ENCODE results near the gene FARS2. TPM values are rescaled to one million over a fixed set of nuclear protein-coding genes. Genes with fewer than 3 reads are reported as not detected.

FARS2 gene
- total RNA-seq, 1 experiment from 2014 or later: 13.8 TPM

DNA sequence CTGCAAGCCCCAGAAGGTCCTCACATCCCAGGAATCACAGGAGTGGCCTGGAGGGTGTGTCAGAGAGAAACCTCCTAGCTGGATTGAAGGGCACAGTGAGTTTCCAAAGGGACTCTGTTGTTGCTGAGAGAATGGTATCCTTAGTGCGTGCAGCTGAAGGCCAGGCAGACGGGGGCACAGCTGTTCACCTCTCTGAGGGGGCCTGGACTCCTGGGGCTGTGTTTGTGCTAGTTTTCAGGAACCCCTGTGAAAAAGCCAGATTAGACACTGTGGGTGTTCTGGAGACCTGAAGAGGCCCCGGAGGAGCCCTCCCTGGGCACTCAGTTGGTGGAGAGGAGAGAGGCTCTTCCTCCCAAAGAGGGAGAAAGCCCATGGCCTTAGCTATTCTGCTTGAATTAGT is 223.4 kb downstream of the FARS2 start:
- H3K9me3 ChIP-seq (ENCODE audit: control insufficient read depth in 1 of 2, insufficient read depth in 1 of 2, low read depth in 1 of 2, low read length in 2 of 2): no peaks in the 10 kb centered on the region
- no peak overlapping the region for H2AFZ ChIP-seq (ENCODE audit: low read depth, low read length, poor library complexity, severe bottlenecking)
- H3K27ac ChIP-seq (ENCODE audit: low read depth, low read length): no peak overlapping the region
- no peak for DNase-seq (ENCODE audit: low read depth, low spot score)
- no peak overlapping the region for H3K4me2 ChIP-seq (ENCODE audit: low read length)
- CTCF ChIA-PET: no interaction called here
- intact Hi-C loops (cut with micrococcal nuclease): no loop called here
- no peaks in the 10 kb centered on the region for H3K27me3 ChIP-seq (ENCODE audit: insufficient read depth, low read length)
- ATAC-seq: no peak
- no peak overlapping the region for H3K4me3 ChIP-seq (replicated peaks in 1 of 2; ENCODE audit: low read depth in 1 of 2, low read length in 2 of 2)
- BruUV-seq (replicated peaks): no TSS peak
- no peaks in the 10 kb centered on the region for H3K79me2 ChIP-seq (ENCODE audit: insufficient read depth, low read length)
- RAD21 ChIA-PET (ENCODE audit: low non-redundant PET in 1 of 2, low total read pairs in 2 of 2, uncharacterized antibody in 2 of 2, unreplicated experiment in 2 of 2): no interaction called here
- POLR2A ChIA-PET: no interaction called here
- H3K9ac ChIP-seq (ENCODE audit: low read length): no peak overlapping the region
- no peaks in the 10 kb centered on the region for H3K4me1 ChIP-seq (ENCODE audit: control insufficient read depth in 1 of 2, insufficient read depth in 2 of 2, low read length in 2 of 2)
- TF ChIP-seq, protein P1, sequence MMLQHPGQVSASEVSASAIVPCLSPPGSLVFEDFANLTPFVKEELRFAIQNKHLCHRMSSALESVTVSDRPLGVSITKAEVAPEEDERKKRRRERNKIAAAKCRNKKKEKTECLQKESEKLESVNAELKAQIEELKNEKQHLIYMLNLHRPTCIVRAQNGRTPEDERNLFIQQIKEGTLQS (IDR thresholded peaks at IDR 0.05): no peak
- TF ChIP-seq, protein P2, sequence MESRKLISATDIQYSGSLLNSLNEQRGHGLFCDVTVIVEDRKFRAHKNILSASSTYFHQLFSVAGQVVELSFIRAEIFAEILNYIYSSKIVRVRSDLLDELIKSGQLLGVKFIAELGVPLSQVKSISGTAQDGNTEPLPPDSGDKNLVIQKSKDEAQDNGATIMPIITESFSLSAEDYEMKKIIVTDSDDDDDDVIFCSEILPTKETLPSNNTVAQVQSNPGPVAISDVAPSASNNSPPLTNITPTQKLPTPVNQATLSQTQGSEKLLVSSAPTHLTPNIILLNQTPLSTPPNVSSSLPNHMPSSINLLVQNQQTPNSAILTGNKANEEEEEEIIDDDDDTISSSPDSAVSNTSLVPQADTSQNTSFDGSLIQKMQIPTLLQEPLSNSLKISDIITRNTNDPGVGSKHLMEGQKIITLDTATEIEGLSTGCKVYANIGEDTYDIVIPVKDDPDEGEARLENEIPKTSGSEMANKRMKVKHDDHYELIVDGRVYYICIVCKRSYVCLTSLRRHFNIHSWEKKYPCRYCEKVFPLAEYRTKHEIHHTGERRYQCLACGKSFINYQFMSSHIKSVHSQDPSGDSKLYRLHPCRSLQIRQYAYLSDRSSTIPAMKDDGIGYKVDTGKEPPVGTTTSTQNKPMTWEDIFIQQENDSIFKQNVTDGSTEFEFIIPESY (IDR thresholded peaks at IDR 0.05; ENCODE audit: extremely low read depth, insufficient replicate concordance, low read length): no peak
- TF ChIP-seq YY1 (IDR thresholded peaks at IDR 0.05; ENCODE audit: extremely low read depth, insufficient replicate concordance, low read depth, low read length): no peak
- TF ChIP-seq JUND (IDR thresholded peaks at IDR 0.05): no peak
- TF ChIP-seq SRF (IDR thresholded peaks at IDR 0.05; ENCODE audit: low read depth): no peak
- TF ChIP-seq CBX3 (IDR thresholded peaks at IDR 0.05; ENCODE audit: low read depth): no peak
- no peak for TF ChIP-seq SIN3A (IDR thresholded peaks at IDR 0.05; ENCODE audit: low read depth)
- TF ChIP-seq RAD21 (IDR thresholded peaks at IDR 0.05; ENCODE audit: low read depth): no peak
- TF ChIP-seq, protein P3, sequence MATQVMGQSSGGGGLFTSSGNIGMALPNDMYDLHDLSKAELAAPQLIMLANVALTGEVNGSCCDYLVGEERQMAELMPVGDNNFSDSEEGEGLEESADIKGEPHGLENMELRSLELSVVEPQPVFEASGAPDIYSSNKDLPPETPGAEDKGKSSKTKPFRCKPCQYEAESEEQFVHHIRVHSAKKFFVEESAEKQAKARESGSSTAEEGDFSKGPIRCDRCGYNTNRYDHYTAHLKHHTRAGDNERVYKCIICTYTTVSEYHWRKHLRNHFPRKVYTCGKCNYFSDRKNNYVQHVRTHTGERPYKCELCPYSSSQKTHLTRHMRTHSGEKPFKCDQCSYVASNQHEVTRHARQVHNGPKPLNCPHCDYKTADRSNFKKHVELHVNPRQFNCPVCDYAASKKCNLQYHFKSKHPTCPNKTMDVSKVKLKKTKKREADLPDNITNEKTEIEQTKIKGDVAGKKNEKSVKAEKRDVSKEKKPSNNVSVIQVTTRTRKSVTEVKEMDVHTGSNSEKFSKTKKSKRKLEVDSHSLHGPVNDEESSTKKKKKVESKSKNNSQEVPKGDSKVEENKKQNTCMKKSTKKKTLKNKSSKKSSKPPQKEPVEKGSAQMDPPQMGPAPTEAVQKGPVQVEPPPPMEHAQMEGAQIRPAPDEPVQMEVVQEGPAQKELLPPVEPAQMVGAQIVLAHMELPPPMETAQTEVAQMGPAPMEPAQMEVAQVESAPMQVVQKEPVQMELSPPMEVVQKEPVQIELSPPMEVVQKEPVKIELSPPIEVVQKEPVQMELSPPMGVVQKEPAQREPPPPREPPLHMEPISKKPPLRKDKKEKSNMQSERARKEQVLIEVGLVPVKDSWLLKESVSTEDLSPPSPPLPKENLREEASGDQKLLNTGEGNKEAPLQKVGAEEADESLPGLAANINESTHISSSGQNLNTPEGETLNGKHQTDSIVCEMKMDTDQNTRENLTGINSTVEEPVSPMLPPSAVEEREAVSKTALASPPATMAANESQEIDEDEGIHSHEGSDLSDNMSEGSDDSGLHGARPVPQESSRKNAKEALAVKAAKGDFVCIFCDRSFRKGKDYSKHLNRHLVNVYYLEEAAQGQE (IDR thresholded peaks at IDR 0.05; ENCODE audit: low read depth): no peak
- no peak for TF ChIP-seq EZH2phosphoT487 (IDR thresholded peaks at IDR 0.05; ENCODE audit: borderline replicate concordance)
- TF ChIP-seq TCF7L2 (IDR thresholded peaks at IDR 0.05; ENCODE audit: borderline replicate concordance, extremely low read depth, insufficient read depth, insufficient read length): no peak
- TF ChIP-seq ELF1 (IDR thresholded peaks at IDR 0.05; ENCODE audit: borderline replicate concordance, low read depth): no peak
- no peaks in the 10 kb centered on the region for H3K9me2 ChIP-seq (ENCODE audit: insufficient read depth)
- no peaks in the 10 kb centered on the region for H3K36me3 ChIP-seq (ENCODE audit: control insufficient read depth in 1 of 2, insufficient read depth in 2 of 2, low read length in 2 of 2)
- no peaks in the 10 kb centered on the region for H4K20me1 ChIP-seq (ENCODE audit: insufficient read depth)

Measured in HCT116 (cell line).